Osteoblast (primary cell): Measurements from ENCODE around the gene DCXR. TPM values are rescaled to one million over a fixed set of nuclear protein-coding genes. Genes with fewer than 3 reads are reported as not detected.
A peak's percentile ranks its signal among the peaks of the same experiment; 100 is the strongest.

Experiments used
- DNase-seq: peaks from one replicate; pipeline ENCODE4 v3.0.0; 2011; ENCODE audit warnings: low spot score, mixed read lengths; ENCODE audit not compliant: insufficient read length; ENCODE audit errors: missing footprints
- H2AFZ ChIP-seq: 2 replicates; pipeline ENCODE4 v1.6.0; 2011; ENCODE audit warnings: mild to moderate bottlenecking, low read length
- H3K27ac ChIP-seq: 2 replicates; pipeline ENCODE4 v1.5.1; 2011; ENCODE audit warnings: mild to moderate bottlenecking, low read depth, low read length, moderate library complexity
- H3K27me3 ChIP-seq: 2 replicates; pipeline ENCODE4 v1.6.0; 2012; ENCODE audit warnings: mild to moderate bottlenecking, control low read depth, inconsistent platforms, low read length, moderate library complexity; ENCODE audit not compliant: insufficient read depth
- H3K36me3 ChIP-seq: 2 replicates; pipeline ENCODE4 v1.5.1; 2011; ENCODE audit warnings: mild to moderate bottlenecking, low read length, control low read depth, moderate library complexity; ENCODE audit not compliant: insufficient read depth
- H3K4me1 ChIP-seq: 2 replicates; pipeline ENCODE4 v1.5.1; 2011; ENCODE audit warnings: mild to moderate bottlenecking, low read length, control low read depth, moderate library complexity; ENCODE audit not compliant: insufficient read depth
- H3K4me2 ChIP-seq: 2 replicates; pipeline ENCODE4 v1.6.0; 2011; ENCODE audit warnings: mild to moderate bottlenecking, low read length; ENCODE audit not compliant: insufficient read depth
- H3K4me3 ChIP-seq: fragments of 200-600 bp; sonication (generic); 3 replicates; pipeline ENCODE4 v1.5.1; 2012; ENCODE audit warnings: mild to moderate bottlenecking, low read length, inconsistent platforms; ENCODE audit not compliant: insufficient read depth
- H3K79me2 ChIP-seq: 2 replicates; pipeline ENCODE4 v1.6.0; 2012; ENCODE audit warnings: mild to moderate bottlenecking, low read length, control low read depth, inconsistent platforms; ENCODE audit not compliant: insufficient read depth
- H3K9me3 ChIP-seq: 2 replicates; pipeline ENCODE4 v1.5.1; 2011; ENCODE audit warnings: low read depth, low read length, control low read depth
- H4K20me1 ChIP-seq: 2 replicates; pipeline ENCODE4 v1.6.0; 2012; ENCODE audit warnings: mild to moderate bottlenecking, low read length, control low read depth; ENCODE audit not compliant: insufficient read depth
- CTCF ChIP-seq: IDR thresholded peaks from 2 replicates; pipeline ENCODE4 v1.5.1; 2011; ENCODE audit warnings: mild to moderate bottlenecking, low read depth, low read length, moderate library complexity; ENCODE audit errors: extremely low read depth
- total RNA-seq: library from RNA; depleted of rRNA; stranded (reverse); fragments of >200 nt; gene quantifications from 2 replicates; pipeline ENCODE4 v1.2.3, GENCODE V29; 2012

The DCXR gene
- total RNA-seq, 1 donor = 31.8 TPM

- H2AFZ ChIP-seq = no peak overlapping the region
- no peak for TF ChIP-seq CTCF
- H3K9me3 ChIP-seq = no peaks in the 10 kb centered on the region
- H3K4me2 ChIP-seq = no peak overlapping the region
- no peak overlapping the region for H3K4me3 ChIP-seq
- no peak for DNase-seq
- H3K27me3 ChIP-seq = no peaks in the 10 kb centered on the region
- H3K36me3 ChIP-seq = no peaks in the 10 kb centered on the region
- H3K79me2 ChIP-seq = peaks cover 2% of the 10 kb centered on the region
- H3K27ac ChIP-seq = no peak overlapping the region
- peaks cover 24% of the 10 kb centered on the region for H4K20me1 ChIP-seq
- H3K4me1 ChIP-seq = peaks cover 9% of the 10 kb centered on the region
Measured at GRCh38 chr17:82016875-82017459, 20.5 kb downstream of the DCXR start.

- H3K9me3 ChIP-seq = no peaks in the 10 kb centered on the region
- peaks cover 17% of the 10 kb centered on the region for H4K20me1 ChIP-seq
- TF ChIP-seq CTCF = no peak
- H3K36me3 ChIP-seq = no peaks in the 10 kb centered on the region
- no peak overlapping the region for H3K4me2 ChIP-seq
- H3K27ac ChIP-seq = no peak overlapping the region
- DNase-seq = peak; percentile 85
- H3K4me3 ChIP-seq = no peak overlapping the region
- H3K79me2 ChIP-seq = no peaks in the 10 kb centered on the region
- peaks cover 2% of the 10 kb centered on the region for H3K4me1 ChIP-seq
- H3K27me3 ChIP-seq = no peaks in the 10 kb centered on the region
- no peak overlapping the region for H2AFZ ChIP-seq
Measured at GRCh38 chr17:82016061-82016874, 21.2 kb downstream of the DCXR start.

- Histone ChIP-seq H3K27ac (no peak overlapping the region), H3K4me3 (no peak overlapping the region), H4K20me1 (peaks cover 9% of the 10 kb centered on the region), H3K4me1 (no peaks in the 10 kb centered on the region), H3K4me2 (no peak overlapping the region), H3K79me2 (no peaks in the 10 kb centered on the region), H2AFZ (no peak overlapping the region), H3K27me3 (no peaks in the 10 kb centered on the region), H3K9me3 (no peaks in the 10 kb centered on the region), H3K36me3 (no peaks in the 10 kb centered on the region)
- peak; percentile 82 for DNase-seq
- TF ChIP-seq CTCF = no peak
Measured at GRCh38 chr17:82015311-82015971, 22.1 kb downstream of the DCXR start.

- Histone ChIP-seq H3K4me2 (no peak overlapping the region), H3K27me3 (no peaks in the 10 kb centered on the region), H3K79me2 (no peaks in the 10 kb centered on the region), H4K20me1 (peaks cover 4% of the 10 kb centered on the region), H3K4me1 (no peaks in the 10 kb centered on the region), H3K36me3 (no peaks in the 10 kb centered on the region), H2AFZ (no peak overlapping the region), H3K27ac (no peak overlapping the region), H3K4me3 (no peak overlapping the region), H3K9me3 (no peaks in the 10 kb centered on the region)
- peak; percentile 91 for DNase-seq
- no peak for TF ChIP-seq CTCF
Measured at GRCh38 chr17:82014971-82015310, 22.6 kb downstream of the DCXR start.
